ENCODE results near the gene TGIF2. TPM values are rescaled to one million over a fixed set of nuclear protein-coding genes. Genes with fewer than 3 reads are reported as not detected.
A peak's percentile ranks its signal among the peaks of the same experiment; 100 is the strongest.

The TGIF2 gene
- total and polyA plus RNA-seq, 2 of the 4 experiments (the other 2 are of a cell fraction) = 9.7 to 12.7 TPM

DNA sequence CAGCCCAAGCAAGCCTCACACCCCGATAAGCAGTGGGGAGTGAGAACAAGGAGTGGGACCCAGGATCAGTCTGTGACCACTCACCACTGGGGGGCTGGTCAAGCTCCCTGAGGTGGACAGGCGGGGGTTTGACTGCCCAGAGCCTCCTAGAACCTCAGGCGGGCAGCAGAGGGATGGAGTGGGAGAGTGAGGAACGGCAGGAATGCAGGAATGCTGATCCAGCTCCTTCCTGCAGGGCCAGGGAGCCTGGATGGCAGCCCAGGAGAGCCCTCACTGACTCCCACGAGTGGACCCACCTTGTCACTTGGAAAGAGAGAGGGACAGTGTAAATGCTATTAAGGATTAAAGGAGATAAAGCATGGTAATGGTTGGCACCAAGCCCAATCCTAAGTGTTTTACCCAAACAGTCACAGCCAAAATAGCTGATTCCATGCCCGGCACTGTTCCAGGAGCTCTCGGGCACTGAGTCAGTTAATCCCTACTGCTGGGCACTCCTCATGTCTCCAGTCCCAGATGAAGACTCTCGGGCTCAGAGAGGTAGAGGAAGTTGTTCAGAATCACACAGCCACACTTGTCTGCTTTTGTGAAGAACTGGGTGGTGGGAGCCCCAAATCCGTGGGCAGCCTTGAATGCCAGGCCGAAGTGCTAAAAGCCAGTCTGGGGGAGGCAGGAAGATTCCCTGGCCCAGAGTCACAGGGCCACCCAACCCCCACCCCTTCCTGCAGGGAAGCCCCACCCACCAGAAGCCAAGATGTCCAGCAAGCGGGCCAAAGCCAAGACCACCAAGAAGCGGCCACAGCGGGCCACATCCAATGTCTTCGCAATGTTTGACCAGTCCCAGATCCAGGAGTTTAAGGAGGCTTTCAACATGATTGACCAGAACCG, 29.0 kb upstream of the TGIF2 start:
- Histone ChIP-seq H2BK15ac (ENCODE audit: low read depth, low read length) (no peak overlapping the region), H3K27ac (ENCODE audit: insufficient read depth, low read length) (peak overlapping the region; percentile 99), H3K79me1 (ENCODE audit: low read depth in 1 of 2, low read length in 2 of 2) (peaks cover 23 to 84% of the 10 kb centered on the region in 2 experiments; a peak in 3 of 4 replicates), H3K9me3 (ENCODE audit: control insufficient read depth, insufficient read depth, low read length) (no peaks in the 10 kb centered on the region), H3K9ac (ENCODE audit: low read depth, low read length) (peak overlapping the region; percentile 99), H3K4ac (ENCODE audit: low read depth, low read length) (peak overlapping the region; percentile 77), H3K23ac (ENCODE audit: low read depth, low read length) (peak overlapping the region; percentile 87; the same call in 1 of the 2 replicates), H3K27me3 (ENCODE audit: control insufficient read depth, insufficient read depth, low read length) (no peaks in the 10 kb centered on the region), H3K18ac (ENCODE audit: low read depth, low read length) (no peak overlapping the region; the same call in 1 of the 2 replicates), H3K4me1 (ENCODE audit: control insufficient read depth, insufficient read depth, low read length) (peaks cover 27% of the 10 kb centered on the region), H4K5ac (ENCODE audit: low read depth, low read length) (no peak overlapping the region), H3K4me3 (ENCODE audit: insufficient read depth, low read depth, low read length) (peak overlapping the region; percentile 89; the same call in 1 of the 2 replicates), H3K56ac (ENCODE audit: extremely low read depth, insufficient read depth, low read length) (no peak overlapping the region), H3K36me3 (ENCODE audit: control insufficient read depth, insufficient read depth, low read length) (peaks cover 46% of the 10 kb centered on the region), H3K14ac (replicated peaks; ENCODE audit: low read depth, low read length) (peak overlapping the region; percentile 85; the same call in 1 of the 2 replicates), H3K9me1 (ENCODE audit: insufficient read depth, low read length) (peaks cover 26% of the 10 kb centered on the region), H2AFZ (replicated peaks; ENCODE audit: low read length, poor library complexity) (peak overlapping the region; percentile 17), H2AK5ac (ENCODE audit: low read depth, low read length) (peak overlapping the region; percentile 69), H4K8ac (ENCODE audit: low read depth in 2 of 2, low read length in 2 of 2) (peak overlapping the region in 1 of 2 experiments; percentile 48; a peak in 1 of 4 replicates), H2BK5ac (ENCODE audit: low read depth, low read length, poor library complexity, severe bottlenecking) (peak overlapping the region; percentile 71), H2AK9ac (replicated peaks; ENCODE audit: low read depth, low read length, poor library complexity) (peak overlapping the region; percentile 100), H4K91ac (ENCODE audit: insufficient read depth, low read depth, low read length) (no peak overlapping the region), H4K20me1 (ENCODE audit: insufficient read depth, low read length) (peaks cover 80% of the 10 kb centered on the region), H3K4me2 (ENCODE audit: low read depth, low read length) (peak overlapping the region; percentile 79), H2BK20ac (ENCODE audit: low read depth, low read length) (no peak overlapping the region), H2BK120ac (ENCODE audit: low read depth, low read length) (no peak overlapping the region)
- TF ChIP-seq RAD21 (IDR thresholded peaks at IDR 0.05; ENCODE audit: low read length) (no peak), MAFK (IDR thresholded peaks at IDR 0.05; ENCODE audit: low read depth, low read length) (peak; percentile 55; the same call in 1 of the 2 replicates)
- CTCF ChIA-PET = no interaction called here
- DNase-seq = peak; percentile 68
- dilution Hi-C loops (cut with HindIII; ENCODE audit: low sequenced_read_pairs, unreplicated experiment) (no loop called here), in situ Hi-C loops (cut with MboI; ENCODE audit: low sequenced_read_pairs) (no loop called here), intact Hi-C loops (cut with micrococcal nuclease) (loop anchor here (5.0 kb wide), 1 partner anchor 332 kb away; no protein-coding TSS in a partner anchor)
- peak; percentile 6 for ATAC-seq (ENCODE audit: low read depth)
- WGBS, 2 experiments (ENCODE audit: extremely low coverage in 2 of 2, insufficient read length in 1 of 2) = 68% methylated on average over 8 of the region's 15 CpGs; no CpG with 5 or more reads in 1 of the 2 experiments
- POLR2A ChIA-PET (ENCODE audit: unreplicated experiment) = no interaction called here
- no TSS peak for BruUV-seq (replicated peaks)

Data from IMR-90 (cell line).